IMR-90 (cell line): ENCODE data around the gene CBFA2T3. TPM values are rescaled to one million over a fixed set of nuclear protein-coding genes. Genes with fewer than 3 reads are reported as not detected.

Source experiments
- ATAC-seq: fragments of 200-7000 bp; cut with Tn5 transposase; 2 replicates; pipeline ENCODE4 v1.9.1; 2020; ENCODE audit warnings: low read depth, mild to moderate bottlenecking, moderate library complexity
- BruUV-seq: library from RNA; stranded (reverse); fragments of 400-500 nt; replicated peaks from 2 replicates; lab custom pipeline; 2021; lab: Mats Ljungman, UMichigan
- CTCF ChIA-PET: fragments of 300-600 bp; formaldehyde crosslinking; extraction: SDS; loops from one replicate; lab custom pipeline; 2021; ENCODE audit warnings: antibody characterized with exemption; lab: Yijun Ruan, JAX
- POLR2A ChIA-PET: fragments of 300-600 bp; sonication (Branson Sonifier 250); formaldehyde crosslinking; loops from one replicate; lab custom pipeline; 2022; ENCODE audit warnings: antibody characterized with exemption; ENCODE audit not compliant: unreplicated experiment; lab: Charles Lee
- DNase-seq: peaks from one replicate; pipeline ENCODE4 v3.0.0; 2013
- H2AFZ ChIP-seq: replicated peaks from 2 replicates; pipeline ENCODE3; 2013; ENCODE audit warnings: low read length, mild to moderate bottlenecking; ENCODE audit not compliant: poor library complexity
- H2AK5ac ChIP-seq: 2 replicates; pipeline ENCODE4 v1.6.1; 2013; ENCODE audit warnings: low read depth, low read length, inconsistent platforms
- H2AK9ac ChIP-seq: replicated peaks from 2 replicates; pipeline ENCODE3; 2013; ENCODE audit warnings: mild to moderate bottlenecking, low read depth, low read length, moderate library complexity; ENCODE audit not compliant: poor library complexity
- H2BK120ac ChIP-seq: 2 replicates; pipeline ENCODE4 v1.6.1; 2013; ENCODE audit warnings: low read depth, low read length, inconsistent platforms
- H2BK15ac ChIP-seq: 3 replicates; pipeline ENCODE4 v1.6.1; 2013; ENCODE audit warnings: low read depth, low read length, inconsistent platforms
- H2BK20ac ChIP-seq: 2 replicates; pipeline ENCODE4 v1.6.1; 2013; ENCODE audit warnings: low read depth, mild to moderate bottlenecking, inconsistent platforms, low read length, moderate library complexity
- H2BK5ac ChIP-seq: 2 replicates; pipeline ENCODE4 v1.6.1; 2013; ENCODE audit warnings: mild to moderate bottlenecking, low read depth, low read length, inconsistent platforms; ENCODE audit not compliant: poor library complexity, severe bottlenecking
- H3K14ac ChIP-seq: replicated peaks from 2 replicates; pipeline ENCODE4 v1.6.1; 2013; ENCODE audit warnings: low read depth, low read length, inconsistent platforms
- H3K18ac ChIP-seq: 2 replicates; pipeline ENCODE4 v1.6.1; 2013; ENCODE audit warnings: low read depth, low read length, control low read depth
- H3K23ac ChIP-seq: 2 replicates; pipeline ENCODE4 v1.6.1; 2013; ENCODE audit warnings: low read depth, low read length, inconsistent platforms
- H3K27ac ChIP-seq: 2 replicates; pipeline ENCODE4 v1.5.1; 2013; ENCODE audit warnings: mild to moderate bottlenecking, control low read depth, low read length; ENCODE audit not compliant: insufficient read depth
- H3K27me3 ChIP-seq: 2 replicates; pipeline ENCODE4 v1.6.1; 2013; ENCODE audit warnings: low read length; ENCODE audit not compliant: control insufficient read depth, insufficient read depth
- H3K36me3 ChIP-seq: 2 replicates; pipeline ENCODE4 v1.6.1; 2013; ENCODE audit warnings: low read length, mixed read lengths; ENCODE audit not compliant: control insufficient read depth, insufficient read depth
- H3K4ac ChIP-seq: 2 replicates; pipeline ENCODE4 v1.6.1; 2013; ENCODE audit warnings: low read depth, low read length, inconsistent platforms
- H3K4me1 ChIP-seq: 2 replicates; pipeline ENCODE4 v1.6.1; 2013; ENCODE audit warnings: low read length, mixed read lengths; ENCODE audit not compliant: control insufficient read depth, insufficient read depth
- H3K4me2 ChIP-seq: 2 replicates; pipeline ENCODE4 v1.6.1; 2013; ENCODE audit warnings: low read depth, mild to moderate bottlenecking, control low read depth, low read length, moderate library complexity
- H3K4me3 ChIP-seq: 2 replicates; pipeline ENCODE4 v1.5.1; 2013; ENCODE audit warnings: low read depth, mild to moderate bottlenecking, control low read depth, low read length, moderate library complexity; ENCODE audit not compliant: insufficient read depth
- H3K56ac ChIP-seq: 2 replicates; pipeline ENCODE4 v1.6.1; 2013; ENCODE audit warnings: low read length, inconsistent platforms; ENCODE audit not compliant: insufficient read depth; ENCODE audit errors: extremely low read depth
- H3K79me1 ChIP-seq, 2 experiments: 2 replicates each; pipeline ENCODE4 v1.6.1; 2013; ENCODE audit warnings: low read length in 2 of 2, inconsistent platforms in 1 of 2, low read depth in 1 of 2
- H3K9ac ChIP-seq: 2 replicates; pipeline ENCODE4 v1.6.1; 2013; ENCODE audit warnings: low read depth, low read length, control low read depth
- H3K9me1 ChIP-seq: 2 replicates; pipeline ENCODE4 v1.6.1; 2013; ENCODE audit warnings: low read length, inconsistent platforms; ENCODE audit not compliant: insufficient read depth
- H3K9me3 ChIP-seq: 2 replicates; pipeline ENCODE4 v1.6.1; 2013; ENCODE audit warnings: low read length; ENCODE audit not compliant: control insufficient read depth, insufficient read depth
- H4K20me1 ChIP-seq: 2 replicates; pipeline ENCODE4 v1.6.1; 2013; ENCODE audit warnings: low read length, inconsistent platforms; ENCODE audit not compliant: insufficient read depth
- H4K5ac ChIP-seq: 2 replicates; pipeline ENCODE4 v1.6.1; 2013; ENCODE audit warnings: mild to moderate bottlenecking, low read depth, low read length, control low read depth
- H4K8ac ChIP-seq, 2 experiments: 2 replicates each; pipeline ENCODE4 v1.6.1; 2013; ENCODE audit warnings: low read depth in 2 of 2, low read length in 2 of 2, control low read depth in 1 of 2, inconsistent platforms in 1 of 2
- H4K91ac ChIP-seq: 2 replicates; pipeline ENCODE4 v1.6.1; 2013; ENCODE audit warnings: low read depth, low read length, inconsistent platforms; ENCODE audit not compliant: insufficient read depth
- BHLHE40 ChIP-seq: fragments of 150-350 bp; IDR thresholded peaks from 2 replicates; pipeline ENCODE4 v1.6.1; 2016; ENCODE audit warnings: mild to moderate bottlenecking, low read depth, low read length
- CEBPB ChIP-seq: IDR thresholded peaks from 2 replicates; pipeline ENCODE4 v1.6.1; 2012; ENCODE audit warnings: low read depth, low read length, improper control_type of control experiment
- CHD1 ChIP-seq: IDR thresholded peaks from 2 replicates; pipeline ENCODE4 v1.6.1; 2012; ENCODE audit warnings: low read depth, low read length, improper control_type of control experiment
- FOS ChIP-seq: fragments of 150-350 bp; IDR thresholded peaks from 2 replicates; pipeline ENCODE4 v1.6.1; 2016; ENCODE audit warnings: low read depth, low read length
- MAFK ChIP-seq: IDR thresholded peaks from 2 replicates; pipeline ENCODE4 v1.6.1; 2012; ENCODE audit warnings: low read depth, low read length, improper control_type of control experiment
- MAZ ChIP-seq: IDR thresholded peaks from 2 replicates; pipeline ENCODE4 v1.6.1; 2012; ENCODE audit warnings: low read depth, mild to moderate bottlenecking, low read length, improper control_type of control experiment, moderate library complexity, borderline replicate concordance
- MXI1 ChIP-seq: IDR thresholded peaks from 2 replicates; pipeline ENCODE4 v1.6.1; 2012; ENCODE audit warnings: low read depth, mild to moderate bottlenecking, low read length, moderate library complexity, borderline replicate concordance
- NFE2L2 ChIP-seq: fragments of 150-350 bp; IDR thresholded peaks from 2 replicates; pipeline ENCODE4 v1.6.1; 2016; ENCODE audit warnings: low read depth, mild to moderate bottlenecking, low read length
- POLR2A ChIP-seq: IDR thresholded peaks from 2 replicates; pipeline ENCODE4 v1.6.1; 2012; ENCODE audit warnings: mild to moderate bottlenecking, low read depth, low read length
- RAD21 ChIP-seq: IDR thresholded peaks from 2 replicates; pipeline ENCODE4 v1.6.1; 2012; ENCODE audit warnings: low read length, improper control_type of control experiment
- RCOR1 ChIP-seq: IDR thresholded peaks from 2 replicates; pipeline ENCODE4 v1.6.1; 2012; ENCODE audit warnings: mild to moderate bottlenecking, low read length, improper control_type of control experiment; ENCODE audit not compliant: insufficient replicate concordance
- RFX5 ChIP-seq: IDR thresholded peaks from 2 replicates; pipeline ENCODE4 v1.8.0; 2012; ENCODE audit warnings: low read depth, mild to moderate bottlenecking, low read length, moderate library complexity
- SMC3 ChIP-seq: fragments of 150-350 bp; IDR thresholded peaks from 2 replicates; pipeline ENCODE4 v1.6.1; 2016; ENCODE audit warnings: low read depth, mild to moderate bottlenecking, antibody characterized with exemption, low read length, moderate library complexity
- WGBS, 2 experiments: methylation state at CpG; one replicate each; pipeline versions ENCODE4 v1.1.5 to v1.1.7; 2013; ENCODE audit warnings: missing lambda C conversion rate in 2 of 2; ENCODE audit not compliant: insufficient read length in 1 of 2; ENCODE audit errors: extremely low coverage in 2 of 2; 5-methylcytosine and 5-hydroxymethylcytosine counted together
- dilution Hi-C: fragments of 300-500 bp; cut with HindIII; formaldehyde crosslinking; loops from one replicate; pipeline ENCODE4 v1.14.3; 2018; ENCODE audit warnings: low sequenced_read_pairs; ENCODE audit not compliant: unreplicated experiment
- in situ Hi-C: fragments of 300-500 bp; cut with MboI; formaldehyde crosslinking; loops from 3 replicates; pipeline ENCODE4 v1.14.3; 2019; ENCODE audit warnings: low sequenced_read_pairs, inconsistent platforms, mixed read lengths
- intact Hi-C: fragments of 100-400 bp; cut with micrococcal nuclease; formaldehyde crosslinking; loops from 2 replicates; pipeline ENCODE4 v1.10.0; 2022
- polyA plus RNA-seq, 3 experiments: library from polyadenylated mRNA; depleted of rRNA; stranded (reverse); fragments of >200 nt; gene quantifications; 2 replicates each; pipeline ENCODE4 v1.2.3, GENCODE V29; 2012; ENCODE audit warnings: low replicate concordance in 1 of 3
- total RNA-seq: library from RNA; depleted of rRNA; stranded (reverse); fragments of >200 nt; gene quantifications from 2 replicates; pipeline ENCODE4 v1.2.3, GENCODE V29; 2012
- TF ChIP-seq, protein P1 (sequence below): conservative IDR thresholded peaks from 2 replicates; pipeline ENCODE4 v1.5.1; 2012; ENCODE audit warnings: mild to moderate bottlenecking, low read depth, low read length, improper control_type of control experiment
- TF ChIP-seq, protein P2 (sequence below): fragments of 150-350 bp; IDR thresholded peaks from 2 replicates; pipeline ENCODE4 v1.6.1; 2017; ENCODE audit warnings: mild to moderate bottlenecking, antibody characterized with exemption, low read length, low read depth
- TF ChIP-seq, protein P3 (sequence below): fragments of 150-350 bp; IDR thresholded peaks from 2 replicates; pipeline ENCODE4 v1.6.1; 2016; ENCODE audit warnings: low read depth, mild to moderate bottlenecking, low read length, moderate library complexity, borderline replicate concordance

Gene CBFA2T3
- total and polyA plus RNA-seq, 2 of the 4 experiments (the other 2 are of a cell fraction) = not detected

DNA sequence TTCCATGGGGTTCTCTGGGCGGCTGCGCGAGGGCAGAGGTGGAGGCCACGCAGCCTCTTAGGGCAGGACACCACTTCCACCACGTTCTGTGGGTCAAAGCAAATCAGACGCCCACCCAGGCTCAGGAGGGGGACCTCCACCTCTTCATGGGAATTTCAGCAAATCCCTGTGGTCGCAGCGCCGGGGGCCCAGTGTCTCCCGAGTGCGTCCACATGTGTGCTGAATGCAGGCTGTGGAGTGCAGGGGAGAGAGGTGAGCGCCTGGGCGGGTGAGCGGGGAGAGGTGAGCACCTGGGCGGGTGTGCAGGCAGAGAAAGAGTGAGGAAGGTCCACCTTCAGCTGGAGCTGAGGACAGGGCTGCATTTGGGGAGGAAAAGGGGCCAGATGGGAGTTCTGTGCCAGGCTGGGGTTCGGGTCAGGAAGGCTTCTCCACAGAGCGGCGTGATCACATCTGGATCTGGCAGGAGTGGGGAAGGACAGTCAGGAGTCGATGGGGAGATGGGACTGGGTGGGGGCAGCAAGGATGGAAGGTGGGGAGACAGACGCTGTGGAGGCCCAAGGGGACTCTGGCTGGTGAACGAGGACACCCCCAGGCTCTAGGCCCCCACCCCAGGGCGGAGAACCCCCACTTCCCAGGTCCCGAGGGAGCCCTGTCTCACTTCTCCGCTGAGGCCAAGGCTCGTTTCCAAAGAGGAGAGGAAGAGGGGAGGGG is 36.8 kb upstream of the CBFA2T3 start:
- Histone ChIP-seq H3K27me3 (peaks cover 2% of the 10 kb centered on the region; the same call in 1 of the 2 replicates), H2BK15ac (no peak overlapping the region), H2AFZ (no peak overlapping the region), H3K4me1 (no peaks in the 10 kb centered on the region), H2AK9ac (no peak overlapping the region), H3K36me3 (no peaks in the 10 kb centered on the region), H4K20me1 (no peaks in the 10 kb centered on the region), H3K23ac (no peak overlapping the region), H4K5ac (no peak overlapping the region), H4K8ac (no peak overlapping the region), H3K79me1 (no peaks in the 10 kb centered on the region), H3K18ac (no peak overlapping the region), H3K14ac (no peak overlapping the region), H3K4me3 (no peak overlapping the region), H3K9me1 (no peaks in the 10 kb centered on the region), H4K91ac (no peak overlapping the region), H3K9ac (no peak overlapping the region), H2BK120ac (no peak overlapping the region), H3K27ac (no peak overlapping the region), H3K9me3 (no peaks in the 10 kb centered on the region; the same call in 1 of the 2 replicates), H2BK20ac (no peak overlapping the region), H2BK5ac (no peak overlapping the region), H3K4ac (no peak overlapping the region), H2AK5ac (no peak overlapping the region), H3K4me2 (no peak overlapping the region), H3K56ac (no peak overlapping the region)
- DNase-seq (no peak), ATAC-seq (no peak)
- dilution Hi-C loops (no loop called here), in situ Hi-C loops (no loop called here), intact Hi-C loops (no loop called here)
- ChIA-PET POLR2A (no interaction called here), CTCF (no interaction called here)
- TF ChIP-seq MAZ (no peak), NFE2L2 (no peak), BHLHE40 (no peak), RAD21 (no peak), MAFK (no peak), CEBPB (no peak), SMC3 (no peak), MXI1 (no peak), FOS (no peak), RCOR1 (no peak), POLR2A (no peak), CHD1 (no peak), RFX5 (no peak)
- TF ChIP-seq, protein P1, sequence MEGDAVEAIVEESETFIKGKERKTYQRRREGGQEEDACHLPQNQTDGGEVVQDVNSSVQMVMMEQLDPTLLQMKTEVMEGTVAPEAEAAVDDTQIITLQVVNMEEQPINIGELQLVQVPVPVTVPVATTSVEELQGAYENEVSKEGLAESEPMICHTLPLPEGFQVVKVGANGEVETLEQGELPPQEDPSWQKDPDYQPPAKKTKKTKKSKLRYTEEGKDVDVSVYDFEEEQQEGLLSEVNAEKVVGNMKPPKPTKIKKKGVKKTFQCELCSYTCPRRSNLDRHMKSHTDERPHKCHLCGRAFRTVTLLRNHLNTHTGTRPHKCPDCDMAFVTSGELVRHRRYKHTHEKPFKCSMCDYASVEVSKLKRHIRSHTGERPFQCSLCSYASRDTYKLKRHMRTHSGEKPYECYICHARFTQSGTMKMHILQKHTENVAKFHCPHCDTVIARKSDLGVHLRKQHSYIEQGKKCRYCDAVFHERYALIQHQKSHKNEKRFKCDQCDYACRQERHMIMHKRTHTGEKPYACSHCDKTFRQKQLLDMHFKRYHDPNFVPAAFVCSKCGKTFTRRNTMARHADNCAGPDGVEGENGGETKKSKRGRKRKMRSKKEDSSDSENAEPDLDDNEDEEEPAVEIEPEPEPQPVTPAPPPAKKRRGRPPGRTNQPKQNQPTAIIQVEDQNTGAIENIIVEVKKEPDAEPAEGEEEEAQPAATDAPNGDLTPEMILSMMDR = no peak
- TF ChIP-seq, protein P2, sequence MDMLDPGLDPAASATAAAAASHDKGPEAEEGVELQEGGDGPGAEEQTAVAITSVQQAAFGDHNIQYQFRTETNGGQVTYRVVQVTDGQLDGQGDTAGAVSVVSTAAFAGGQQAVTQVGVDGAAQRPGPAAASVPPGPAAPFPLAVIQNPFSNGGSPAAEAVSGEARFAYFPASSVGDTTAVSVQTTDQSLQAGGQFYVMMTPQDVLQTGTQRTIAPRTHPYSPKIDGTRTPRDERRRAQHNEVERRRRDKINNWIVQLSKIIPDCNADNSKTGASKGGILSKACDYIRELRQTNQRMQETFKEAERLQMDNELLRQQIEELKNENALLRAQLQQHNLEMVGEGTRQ = no peak
- TF ChIP-seq, protein P3, sequence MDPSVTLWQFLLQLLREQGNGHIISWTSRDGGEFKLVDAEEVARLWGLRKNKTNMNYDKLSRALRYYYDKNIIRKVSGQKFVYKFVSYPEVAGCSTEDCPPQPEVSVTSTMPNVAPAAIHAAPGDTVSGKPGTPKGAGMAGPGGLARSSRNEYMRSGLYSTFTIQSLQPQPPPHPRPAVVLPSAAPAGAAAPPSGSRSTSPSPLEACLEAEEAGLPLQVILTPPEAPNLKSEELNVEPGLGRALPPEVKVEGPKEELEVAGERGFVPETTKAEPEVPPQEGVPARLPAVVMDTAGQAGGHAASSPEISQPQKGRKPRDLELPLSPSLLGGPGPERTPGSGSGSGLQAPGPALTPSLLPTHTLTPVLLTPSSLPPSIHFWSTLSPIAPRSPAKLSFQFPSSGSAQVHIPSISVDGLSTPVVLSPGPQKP = no peak
- BruUV-seq = no TSS peak
- 76% methylated on average over 10 of the region's 25 CpGs; no CpG with 5 or more reads in 1 of the 2 experiments for WGBS, 2 experiments
